Upper lobe of left lung (tissue), 4 donors: Measurements from ENCODE around the gene KRTAP9-9.

Experiments
- EP300 ChIP-seq, 4 donors: sonication (generic); formaldehyde crosslinking; IDR thresholded peaks; one replicate each; pipeline ENCODE4 v1.5.1; 2017; ENCODE audit warnings: antibody characterized with exemption in 4 of 4, control low read depth in 2 of 4
- POLR2AphosphoS5 ChIP-seq, 2 donors: sonication (generic); formaldehyde crosslinking; IDR thresholded peaks; one replicate each; pipeline ENCODE4 v1.5.1; 2017; ENCODE audit warnings: antibody characterized with exemption in 2 of 2
- TF ChIP-seq, protein P1 (sequence below), 6 experiments: fragments of 450-650 bp in 4 of 6; fragments of 200-600 bp in 2 of 6; sonication (generic) in 2 of 6; IDR thresholded peaks; one replicate each; pipeline ENCODE4 v1.5.1; 2016 to 2019; ENCODE audit warnings: antibody characterized with exemption in 6 of 6

DNA sequence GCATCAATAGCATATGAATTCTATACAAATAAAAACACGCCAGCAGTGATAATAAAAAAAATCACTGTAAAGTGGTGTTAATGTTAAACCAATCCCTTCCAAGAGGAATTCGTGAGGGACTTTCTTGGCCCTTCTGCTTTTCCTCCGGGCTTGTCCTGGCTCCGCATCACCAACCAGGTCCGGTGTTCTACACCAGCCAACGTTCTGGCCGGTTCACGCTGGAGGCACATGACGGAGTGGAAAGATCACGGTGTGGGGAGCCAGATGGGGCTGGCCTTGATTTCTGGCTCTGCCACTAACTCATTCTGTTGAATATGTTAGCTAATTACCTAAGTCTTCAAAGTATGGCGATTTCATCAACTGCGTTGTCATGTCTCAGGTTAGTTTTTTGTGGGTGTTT lies 48.9 kb downstream of the KRTAP9-9 start:
- TF ChIP-seq, protein P1, sequence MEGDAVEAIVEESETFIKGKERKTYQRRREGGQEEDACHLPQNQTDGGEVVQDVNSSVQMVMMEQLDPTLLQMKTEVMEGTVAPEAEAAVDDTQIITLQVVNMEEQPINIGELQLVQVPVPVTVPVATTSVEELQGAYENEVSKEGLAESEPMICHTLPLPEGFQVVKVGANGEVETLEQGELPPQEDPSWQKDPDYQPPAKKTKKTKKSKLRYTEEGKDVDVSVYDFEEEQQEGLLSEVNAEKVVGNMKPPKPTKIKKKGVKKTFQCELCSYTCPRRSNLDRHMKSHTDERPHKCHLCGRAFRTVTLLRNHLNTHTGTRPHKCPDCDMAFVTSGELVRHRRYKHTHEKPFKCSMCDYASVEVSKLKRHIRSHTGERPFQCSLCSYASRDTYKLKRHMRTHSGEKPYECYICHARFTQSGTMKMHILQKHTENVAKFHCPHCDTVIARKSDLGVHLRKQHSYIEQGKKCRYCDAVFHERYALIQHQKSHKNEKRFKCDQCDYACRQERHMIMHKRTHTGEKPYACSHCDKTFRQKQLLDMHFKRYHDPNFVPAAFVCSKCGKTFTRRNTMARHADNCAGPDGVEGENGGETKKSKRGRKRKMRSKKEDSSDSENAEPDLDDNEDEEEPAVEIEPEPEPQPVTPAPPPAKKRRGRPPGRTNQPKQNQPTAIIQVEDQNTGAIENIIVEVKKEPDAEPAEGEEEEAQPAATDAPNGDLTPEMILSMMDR (IDR thresholded peaks at IDR 0.05): no peak
- TF ChIP-seq EP300 (IDR thresholded peaks at IDR 0.05): no peak
- no peak for TF ChIP-seq POLR2AphosphoS5 (IDR thresholded peaks at IDR 0.05)
